Fibroblast of the aortic adventitia (primary cell): ENCODE measurements around the gene ING3. TPM values are rescaled to one million over a fixed set of nuclear protein-coding genes. Genes with fewer than 3 reads are reported as not detected.

Source experiments
- DNase-seq: peaks from one replicate; pipeline ENCODE4 v3.0.0-alpha.2; 2010; ENCODE audit warnings: low read depth
- H3K4me3 ChIP-seq: 2 replicates; pipeline ENCODE4 v1.5.1; 2011; ENCODE audit warnings: low read depth, mild to moderate bottlenecking, control low read depth, low read length, moderate library complexity
- total RNA-seq: library from RNA; depleted of rRNA; stranded (reverse); fragments of >200 nt; gene quantifications from 2 replicates; pipeline ENCODE4 v1.2.3, GENCODE V29; 2012; ENCODE audit warnings: low replicate concordance
- TF ChIP-seq, protein P1 (sequence below): IDR thresholded peaks from 2 replicates; pipeline ENCODE4 v1.5.1; 2011; ENCODE audit warnings: mild to moderate bottlenecking, low read length, control low read depth, inconsistent platforms; ENCODE audit not compliant: insufficient read depth

The ING3 gene
- total RNA-seq, 1 donor: 26.3 TPM

DNA sequence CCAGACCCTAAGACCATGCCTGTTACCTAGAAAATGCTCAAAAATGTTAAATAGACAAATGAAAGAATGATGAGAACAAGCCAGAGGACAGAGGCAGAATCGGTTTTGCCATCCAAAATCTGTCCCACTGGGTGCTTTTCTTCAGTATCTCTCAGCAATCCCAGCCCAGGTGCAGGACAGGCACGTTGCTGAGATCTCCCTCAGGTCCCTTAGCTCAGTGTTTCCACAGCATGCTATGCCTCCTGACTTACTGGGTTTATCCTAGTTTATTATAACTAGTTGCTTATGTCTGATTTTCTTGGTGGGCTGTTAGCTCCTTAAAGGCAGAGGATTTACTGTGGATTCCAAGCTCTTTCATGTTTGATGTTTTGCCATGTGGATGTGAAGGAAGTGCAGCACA is 58.2 kb downstream of the ING3 start:
- DNase-seq: no peak
- H3K4me3 ChIP-seq: no peak overlapping the region
- TF ChIP-seq, protein P1, sequence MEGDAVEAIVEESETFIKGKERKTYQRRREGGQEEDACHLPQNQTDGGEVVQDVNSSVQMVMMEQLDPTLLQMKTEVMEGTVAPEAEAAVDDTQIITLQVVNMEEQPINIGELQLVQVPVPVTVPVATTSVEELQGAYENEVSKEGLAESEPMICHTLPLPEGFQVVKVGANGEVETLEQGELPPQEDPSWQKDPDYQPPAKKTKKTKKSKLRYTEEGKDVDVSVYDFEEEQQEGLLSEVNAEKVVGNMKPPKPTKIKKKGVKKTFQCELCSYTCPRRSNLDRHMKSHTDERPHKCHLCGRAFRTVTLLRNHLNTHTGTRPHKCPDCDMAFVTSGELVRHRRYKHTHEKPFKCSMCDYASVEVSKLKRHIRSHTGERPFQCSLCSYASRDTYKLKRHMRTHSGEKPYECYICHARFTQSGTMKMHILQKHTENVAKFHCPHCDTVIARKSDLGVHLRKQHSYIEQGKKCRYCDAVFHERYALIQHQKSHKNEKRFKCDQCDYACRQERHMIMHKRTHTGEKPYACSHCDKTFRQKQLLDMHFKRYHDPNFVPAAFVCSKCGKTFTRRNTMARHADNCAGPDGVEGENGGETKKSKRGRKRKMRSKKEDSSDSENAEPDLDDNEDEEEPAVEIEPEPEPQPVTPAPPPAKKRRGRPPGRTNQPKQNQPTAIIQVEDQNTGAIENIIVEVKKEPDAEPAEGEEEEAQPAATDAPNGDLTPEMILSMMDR: no peak

DNA sequence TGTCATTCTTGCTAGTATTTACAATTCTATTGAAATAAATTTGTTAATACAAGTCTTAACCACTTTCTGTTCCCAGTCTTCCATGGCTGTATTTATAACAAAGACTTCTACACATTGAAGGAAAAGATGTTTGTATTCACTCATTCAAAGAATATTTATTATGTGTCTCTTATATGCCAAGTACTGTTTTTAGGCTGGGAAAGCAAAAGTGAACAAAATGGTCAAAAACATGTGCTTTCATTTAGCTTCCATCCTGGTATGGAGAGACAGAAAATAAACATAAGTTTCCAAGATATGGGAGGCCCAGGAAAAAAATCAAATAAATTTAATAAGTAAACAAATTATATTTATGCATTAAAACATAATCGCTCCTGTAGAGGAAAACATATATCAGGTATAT is 60.8 kb downstream of the ING3 start:
- no peak for DNase-seq
- TF ChIP-seq, protein P1: no peak
- H3K4me3 ChIP-seq: no peak overlapping the region

DNA sequence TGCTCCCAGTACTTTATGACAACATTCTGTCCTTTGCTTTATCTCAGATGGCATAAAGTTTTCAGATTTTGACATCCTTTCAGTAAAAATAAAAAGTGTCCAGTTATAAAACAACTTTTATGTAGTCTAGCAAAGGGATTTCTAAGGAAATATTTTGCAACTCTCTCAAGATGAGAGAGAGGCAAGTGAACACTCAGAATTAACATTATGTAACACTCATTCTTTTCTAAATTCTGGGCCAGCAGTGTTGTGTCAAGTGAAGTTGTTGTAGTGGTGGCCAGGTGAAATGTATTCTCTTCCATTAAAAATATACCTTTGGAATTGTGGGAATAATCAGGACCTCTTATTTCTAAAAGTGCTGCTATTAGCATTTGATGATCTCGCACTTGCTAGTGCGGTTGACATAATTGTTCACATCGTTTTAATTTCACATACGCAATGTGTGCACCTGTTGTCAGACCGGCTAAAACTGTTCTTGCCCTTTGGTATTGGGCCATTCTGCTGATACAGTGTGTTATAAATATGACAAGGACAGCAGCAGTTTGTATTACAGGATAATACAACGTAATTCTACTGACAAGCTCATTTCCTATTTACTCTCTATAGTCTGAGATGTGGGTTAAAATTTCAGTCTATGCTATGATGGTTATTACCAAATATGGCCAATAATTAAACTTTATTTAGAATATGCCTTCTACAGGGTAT is 61.7 kb downstream of the ING3 start:
- TF ChIP-seq, protein P1: no peak
- DNase-seq: no peak
- no peak overlapping the region for H3K4me3 ChIP-seq

DNA sequence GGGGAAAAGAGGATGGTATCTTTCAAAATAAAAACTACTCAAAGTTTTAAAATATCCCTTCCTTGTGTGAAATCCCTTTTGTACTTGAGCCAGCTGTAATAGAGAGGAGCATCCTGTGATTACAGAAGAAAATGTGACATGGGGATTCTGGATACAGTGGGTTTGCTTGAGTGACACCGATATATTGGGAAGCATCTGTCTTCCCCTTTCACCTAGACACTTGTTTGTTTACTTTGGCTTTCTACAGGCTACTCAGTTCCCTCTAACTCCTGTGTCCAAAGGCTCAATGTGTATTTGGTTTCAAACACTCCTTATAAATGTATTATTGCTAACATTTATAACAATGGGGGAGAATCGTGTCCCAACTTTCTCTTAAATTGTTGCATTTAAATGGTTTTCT is 62.3 kb downstream of the ING3 start:
- DNase-seq: no peak
- TF ChIP-seq, protein P1: no peak
- no peak overlapping the region for H3K4me3 ChIP-seq

DNA sequence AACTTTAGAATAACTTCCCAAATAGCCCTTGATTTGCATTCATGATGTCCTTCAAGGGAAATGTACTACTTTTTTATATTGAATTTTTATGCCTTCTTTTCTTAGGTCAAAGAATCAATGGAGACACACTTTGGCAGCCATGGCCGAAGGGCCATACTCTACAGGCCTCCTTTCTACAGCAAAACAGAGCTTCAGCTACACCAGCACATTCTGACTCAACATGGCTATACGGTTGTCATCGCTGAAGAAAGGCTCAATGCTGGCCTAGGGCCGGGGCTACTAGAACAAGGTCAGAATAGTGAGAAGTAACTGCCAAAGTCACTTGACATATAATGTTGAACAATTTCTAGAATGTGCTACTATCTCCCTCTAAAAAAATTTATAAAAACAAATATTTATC is 65.0 kb downstream of the ING3 start:
- H3K4me3 ChIP-seq: no peak overlapping the region
- TF ChIP-seq, protein P1: no peak
- no peak for DNase-seq

DNA sequence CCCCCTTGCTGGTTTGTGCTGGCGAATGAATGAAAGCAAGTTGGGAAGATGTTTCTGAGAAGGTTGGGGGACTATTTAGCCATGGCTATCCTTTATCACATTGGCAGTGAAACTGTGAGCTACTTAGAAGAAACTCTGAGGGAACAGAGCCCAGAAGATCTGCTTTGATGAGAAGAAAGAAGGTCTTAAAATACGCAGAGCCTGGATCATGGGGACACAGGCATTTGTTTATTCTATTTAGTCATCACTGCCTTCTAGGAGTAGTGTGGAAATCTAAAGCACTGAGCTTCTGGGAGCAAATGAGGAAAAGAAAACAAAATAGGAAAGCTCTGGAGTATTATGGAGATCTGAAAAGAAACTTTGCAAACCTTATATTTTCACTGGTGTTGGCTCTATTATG is 66.4 kb downstream of the ING3 start:
- TF ChIP-seq, protein P1: no peak
- H3K4me3 ChIP-seq: no peak overlapping the region
- peak; percentile 82 for DNase-seq

DNA sequence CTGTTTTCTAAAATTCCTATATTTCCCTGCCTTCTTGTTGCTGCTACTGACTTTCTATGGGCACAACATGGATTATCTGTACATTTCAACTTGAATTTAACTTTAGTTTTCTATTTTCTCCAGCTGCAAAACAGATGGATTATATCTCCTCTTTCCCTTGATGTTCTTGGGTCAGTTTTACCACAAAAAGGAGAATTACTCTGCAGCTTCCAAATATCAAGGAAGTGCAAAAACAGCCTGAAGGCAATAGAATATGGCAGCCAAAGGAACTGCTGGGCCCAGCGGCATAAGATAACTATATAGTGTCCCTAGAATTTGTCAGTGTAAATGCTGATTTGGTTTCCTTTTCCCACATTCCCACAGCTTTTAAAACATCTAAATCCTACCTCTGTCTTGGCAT is 67.0 kb downstream of the ING3 start:
- no peak overlapping the region for H3K4me3 ChIP-seq
- TF ChIP-seq, protein P1: no peak
- peak; percentile 48 for DNase-seq
